MCF 10A (cell line): ENCODE results near the gene MYO1G. TPM values are rescaled to one million over a fixed set of nuclear protein-coding genes. Genes with fewer than 3 reads are reported as not detected.

Experiments
- BruUV-seq: library from RNA; stranded (reverse); fragments of 400-500 nt; replicated peaks from 2 replicates; lab custom pipeline; 2021; lab: Mats Ljungman, UMichigan
- CTCF ChIA-PET: fragments of 300-600 bp; sonication (Branson Sonifier 250); formaldehyde crosslinking; extraction: SDS; loops from one replicate; lab custom pipeline; 2021; ENCODE audit warnings: antibody characterized with exemption, inconsistent platforms; lab: Yijun Ruan, JAX
- POLR2A ChIA-PET: fragments of 300-600, 350-650 bp; sonication (Branson Sonifier 250); formaldehyde crosslinking; extraction: SDS; loops from one replicate; lab custom pipeline; 2020; ENCODE audit warnings: antibody characterized with exemption, inconsistent platforms; lab: Yijun Ruan, JAX
- DNase-seq: peaks from one replicate; pipeline ENCODE4 v3.0.0-alpha.2; 2018; ENCODE audit not compliant: unreplicated experiment
- H3K27ac Mint-ChIP-seq: one replicate; pipeline ENCODE4 v1.8.0; 2022; ENCODE audit warnings: mild to moderate bottlenecking, low read depth, mixed read lengths; ENCODE audit not compliant: unreplicated experiment
- H3K27me3 Mint-ChIP-seq: one replicate; pipeline ENCODE4 v1.8.0; 2022; ENCODE audit warnings: mixed read lengths; ENCODE audit not compliant: insufficient read depth, unreplicated experiment
- H3K36me3 Mint-ChIP-seq: one replicate; pipeline ENCODE4 v1.8.0; 2022; ENCODE audit warnings: mild to moderate bottlenecking, moderate library complexity, mixed read lengths; ENCODE audit not compliant: insufficient read depth, unreplicated experiment
- H3K4me1 Mint-ChIP-seq: one replicate; pipeline ENCODE4 v1.8.0; 2022; ENCODE audit warnings: mixed read lengths; ENCODE audit not compliant: insufficient read depth, unreplicated experiment
- H3K4me3 Mint-ChIP-seq: one replicate; pipeline ENCODE4 v1.8.0; 2022; ENCODE audit warnings: mild to moderate bottlenecking, moderate library complexity, mixed read lengths; ENCODE audit not compliant: unreplicated experiment
- H3K9me3 Mint-ChIP-seq: one replicate; pipeline ENCODE4 v1.8.0; 2022; ENCODE audit warnings: mixed read lengths; ENCODE audit not compliant: unreplicated experiment
- CTCF ChIP-seq: fragments of 200-600 bp; IDR thresholded peaks from one replicate; pipeline ENCODE4 v1.8.0; 2022; ENCODE audit warnings: antibody characterized with exemption, mild to moderate bottlenecking; ENCODE audit not compliant: unreplicated experiment
- intact Hi-C: fragments of 100-400 bp; cut with micrococcal nuclease; formaldehyde crosslinking; loops from 2 replicates; pipeline ENCODE4 v1.14.1; 2022
- total RNA-seq: library from RNA; stranded (reverse); gene quantifications from 2 replicates; pipeline ENCODE4 v1.2.3, GENCODE V29; 2022

Gene MYO1G
- total RNA-seq, 1 experiment from 2014 or later: 0.14 TPM

GRCh38 chr7:44914992-44915607 lies 63.7 kb downstream of the MYO1G start:
- intact Hi-C loops: no loop called here
- no peak for TF ChIP-seq CTCF
- H3K4me1 Mint-ChIP-seq: no peaks in the 10 kb centered on the region
- peaks cover 4% of the 10 kb centered on the region for H3K36me3 Mint-ChIP-seq
- no peaks in the 10 kb centered on the region for H3K27me3 Mint-ChIP-seq
- CTCF ChIA-PET: no interaction called here
- no peaks in the 10 kb centered on the region for H3K9me3 Mint-ChIP-seq
- no peak for DNase-seq
- no peak overlapping the region for H3K27ac Mint-ChIP-seq
- BruUV-seq: no TSS peak
- H3K4me3 Mint-ChIP-seq: no peak overlapping the region
- POLR2A ChIA-PET: no interaction called here

GRCh38 chr7:44912775-44913347 lies 66.0 kb downstream of the MYO1G start:
- H3K36me3 Mint-ChIP-seq: peaks cover 4% of the 10 kb centered on the region
- H3K9me3 Mint-ChIP-seq: no peaks in the 10 kb centered on the region
- H3K27ac Mint-ChIP-seq: no peak overlapping the region
- peak; percentile 22 for DNase-seq
- H3K4me1 Mint-ChIP-seq: no peaks in the 10 kb centered on the region
- ChIA-PET POLR2A (interaction anchor here (0.9 to 1.1 kb wide), 4 partner anchors 30 to 198 kb away, joined by 3 to 4 read pairs (median 3); partner anchors contain the start of gene TBRG4), CTCF (interaction anchor here (0.6 to 1.4 kb wide), 5 partner anchors 29 to 222 kb away, joined by 3 to 6 read pairs (median 4); no protein-coding TSS in a partner anchor)
- no peaks in the 10 kb centered on the region for H3K27me3 Mint-ChIP-seq
- intact Hi-C loops: no loop called here
- H3K4me3 Mint-ChIP-seq: no peak overlapping the region
- TF ChIP-seq CTCF: no peak
- BruUV-seq: no TSS peak

Other genes with a start within 250 kb of the MYO1G start
- 94.4 and 100 TPM in 2 replicates for gene ZMIZ2, start 230.2 kb downstream of the MYO1G start, total RNA-seq
- 2,090 and 2,238 TPM in 2 replicates for gene PPIA, start 182.3 kb downstream of the MYO1G start, total RNA-seq
- 138 and 139 TPM in 2 replicates for gene H2AZ2, start 130.9 kb downstream of the MYO1G start, total RNA-seq
- gene PURB, start 93.5 kb downstream of the MYO1G start, total RNA-seq: 21.3 and 27.9 TPM in 2 replicates
- gene CCM2, start 21.2 kb upstream of the MYO1G start, total RNA-seq: 35.1 and 36.2 TPM in 2 replicates
- not detected in 2 replicates for gene NACAD, start 110.0 kb upstream of the MYO1G start, total RNA-seq
- 77.2 and 85.7 TPM in 2 replicates for gene TBRG4, start 132.7 kb upstream of the MYO1G start, total RNA-seq
- not detected in 2 replicates for gene RAMP3, start 178.8 kb upstream of the MYO1G start, total RNA-seq